B cell (primary cell): ENCODE results near the gene CXCL3. TPM values are rescaled to one million over a fixed set of nuclear protein-coding genes. Genes with fewer than 3 reads are reported as not detected.

Experiments
- ATAC-seq: fragments of 200-7000 bp; cut with Tn5 transposase; one replicate; pipeline ENCODE4 v1.10.0; 2021; ENCODE audit warnings: low read depth, mild to moderate bottlenecking, moderate number of reproducible peaks, moderate library complexity
- CTCF ChIA-PET: fragments of 350-600 bp; sonication (Branson Sonifier 250); formaldehyde crosslinking; loops from one replicate; lab custom pipeline; 2021; ENCODE audit warnings: antibody characterized with exemption, inconsistent platforms; lab: Charles Lee
- POLR2A ChIA-PET: fragments of 350-600 bp; sonication (Branson Sonifier 250); formaldehyde crosslinking; loops from one replicate; lab custom pipeline; 2021; ENCODE audit warnings: antibody characterized with exemption; lab: Charles Lee
- DNase-seq: peaks from one replicate; pipeline ENCODE4 v3.0.0; 2013
- H2AFZ ChIP-seq: 2 replicates; pipeline ENCODE4 v1.6.1; 2012; ENCODE audit warnings: mild to moderate bottlenecking, low read depth, low read length; ENCODE audit not compliant: insufficient read depth, poor library complexity, severe bottlenecking
- H3K27ac ChIP-seq, 2 donors: 1 replicate in 1 of 2; 2 replicates in 1 of 2; pipeline ENCODE4 v1.5.1; 2012 to 2013; ENCODE audit warnings: low read length in 2 of 2, mild to moderate bottlenecking in 2 of 2, moderate library complexity in 1 of 2
- H3K27me3 ChIP-seq, 4 experiments: fragments of 200-600 bp in 1 of 4; sonication (generic) in 1 of 4; replicated peaks in 1 of 4; 1 replicate in 2 of 4; 2 replicates in 2 of 4; pipeline versions ENCODE4 v1.6.1 to v1.7.0; 2013 to 2016; ENCODE audit warnings: low read length in 3 of 4, mild to moderate bottlenecking in 2 of 4, mixed read lengths in 1 of 4, moderate library complexity in 1 of 4; ENCODE audit not compliant: insufficient read depth in 4 of 4, control insufficient read depth in 3 of 4; ENCODE audit errors: control extremely low read depth in 1 of 4
- H3K36me3 ChIP-seq, 2 experiments: replicated peaks in 1 of 2; 1 replicate in 1 of 2; 2 replicates in 1 of 2; pipeline versions ENCODE4 v1.6.1 to v1.7.1; 2013; ENCODE audit warnings: low read length in 1 of 2; ENCODE audit not compliant: insufficient read depth in 2 of 2, control insufficient read depth in 1 of 2; ENCODE audit errors: control extremely low read depth in 1 of 2, extremely low read depth in 1 of 2
- H3K4me1 ChIP-seq, 2 donors: fragments of 200-600 bp in 1 of 2; sonication (generic) in 1 of 2; 1 replicate in 1 of 2; 2 replicates in 1 of 2; pipeline versions ENCODE4 v1.5.1 to v1.6.1; 2013 to 2017; ENCODE audit warnings: low read length in 2 of 2; ENCODE audit not compliant: control insufficient read depth in 2 of 2, insufficient read depth in 2 of 2
- H3K4me2 ChIP-seq: replicated peaks from 2 replicates; pipeline ENCODE3; 2012; ENCODE audit warnings: mild to moderate bottlenecking, low read depth, low read length; ENCODE audit not compliant: poor library complexity, severe bottlenecking
- H3K4me3 ChIP-seq, 5 experiments: fragments of 200-600 bp in 1 of 5; sonication (generic) in 1 of 5; 1 replicate in 3 of 5; 2 replicates in 2 of 5; pipeline versions ENCODE4 v1.5.1 to v1.7.0; 2011 to 2016; ENCODE audit warnings: low read length in 4 of 5, mild to moderate bottlenecking in 4 of 5, low read depth in 2 of 5, control low read depth in 1 of 5, moderate library complexity in 1 of 5; ENCODE audit not compliant: insufficient read depth in 1 of 5; ENCODE audit errors: control extremely low read depth in 1 of 5, extremely low read depth in 1 of 5
- H3K79me2 ChIP-seq: fragments of 200-600 bp; sonication (generic); one replicate; pipeline ENCODE4 v1.6.0; 2016; ENCODE audit warnings: low read length; ENCODE audit not compliant: control insufficient read depth, insufficient read depth
- H3K9ac ChIP-seq: fragments of 200-600 bp; sonication (generic); 2 replicates; pipeline ENCODE4 v1.6.1; 2017; ENCODE audit warnings: mild to moderate bottlenecking, low read length, moderate library complexity
- H3K9me3 ChIP-seq, 3 donors: one replicate each; pipeline versions ENCODE4 v1.6.1 to v1.7.1; 2013; ENCODE audit warnings: low read length in 2 of 3; ENCODE audit not compliant: control insufficient read depth in 2 of 3, insufficient read depth in 1 of 3; ENCODE audit errors: control extremely low read depth in 1 of 3
- H4K20me1 ChIP-seq: 2 replicates; pipeline ENCODE4 v1.6.0; 2012; ENCODE audit warnings: mild to moderate bottlenecking, low read length; ENCODE audit not compliant: insufficient read depth, control insufficient read depth, poor library complexity, severe bottlenecking
- H3K27ac Mint-ChIP-seq: one replicate; pipeline ENCODE4 v1.8.0; 2021; ENCODE audit warnings: mixed read lengths
- H3K27me3 Mint-ChIP-seq: one replicate; pipeline ENCODE4 v1.8.0; 2021; ENCODE audit warnings: mixed read lengths
- H3K4me1 Mint-ChIP-seq: one replicate; pipeline ENCODE4 v1.8.0; 2021; ENCODE audit warnings: mixed read lengths
- H3K4me3 Mint-ChIP-seq: one replicate; pipeline ENCODE4 v1.8.0; 2021; ENCODE audit warnings: mixed read lengths
- H3K9me3 Mint-ChIP-seq: one replicate; pipeline ENCODE4 v1.8.0; 2022; ENCODE audit warnings: mixed read lengths; ENCODE audit not compliant: insufficient read depth
- EZH2 ChIP-seq: IDR thresholded peaks from 2 replicates; pipeline ENCODE4 v1.6.1; 2012; ENCODE audit warnings: borderline replicate concordance, low read depth, mild to moderate bottlenecking, moderate library complexity, low read length; ENCODE audit not compliant: insufficient read depth, poor library complexity, severe bottlenecking
- WGBS: methylation state at CpG from one replicate; pipeline ENCODE4 v1.1.5; 2013; ENCODE audit warnings: missing lambda C conversion rate; ENCODE audit not compliant: insufficient coverage; 5-methylcytosine and 5-hydroxymethylcytosine counted together
- intact Hi-C: fragments of 100-400 bp; cut with micrococcal nuclease; formaldehyde crosslinking; loops from one replicate; pipeline ENCODE4 v1.10.0; 2022
- polyA plus RNA-seq: library from polyadenylated mRNA; depleted of rRNA; stranded (reverse); fragments of >200 nt; gene quantifications from 2 replicates; pipeline ENCODE4 v1.2.3, GENCODE V29; 2012
- total RNA-seq, 2 donors: library from RNA; stranded (reverse); fragments of 120-200 nt in 1 of 2; gene quantifications; 1 replicate in 1 of 2; 2 replicates in 1 of 2; pipeline versions ENCODE4 v1.2.3 to v1.2.4, GENCODE V29; 2013 to 2022
- TF ChIP-seq, protein P1 (sequence below): fragments of 200-600 bp; IDR thresholded peaks from one replicate; pipeline ENCODE4 v1.8.0; 2022; ENCODE audit warnings: antibody characterized with exemption, mild to moderate bottlenecking

The CXCL3 gene
- total and polyA plus RNA-seq, 2 donors (not counting 1 experiment from before 2014, with no cell fraction given): not detected

GRCh38 chr4:74058048-74058651, 19.7 kb upstream of the CXCL3 start:
- TF ChIP-seq, protein P1, sequence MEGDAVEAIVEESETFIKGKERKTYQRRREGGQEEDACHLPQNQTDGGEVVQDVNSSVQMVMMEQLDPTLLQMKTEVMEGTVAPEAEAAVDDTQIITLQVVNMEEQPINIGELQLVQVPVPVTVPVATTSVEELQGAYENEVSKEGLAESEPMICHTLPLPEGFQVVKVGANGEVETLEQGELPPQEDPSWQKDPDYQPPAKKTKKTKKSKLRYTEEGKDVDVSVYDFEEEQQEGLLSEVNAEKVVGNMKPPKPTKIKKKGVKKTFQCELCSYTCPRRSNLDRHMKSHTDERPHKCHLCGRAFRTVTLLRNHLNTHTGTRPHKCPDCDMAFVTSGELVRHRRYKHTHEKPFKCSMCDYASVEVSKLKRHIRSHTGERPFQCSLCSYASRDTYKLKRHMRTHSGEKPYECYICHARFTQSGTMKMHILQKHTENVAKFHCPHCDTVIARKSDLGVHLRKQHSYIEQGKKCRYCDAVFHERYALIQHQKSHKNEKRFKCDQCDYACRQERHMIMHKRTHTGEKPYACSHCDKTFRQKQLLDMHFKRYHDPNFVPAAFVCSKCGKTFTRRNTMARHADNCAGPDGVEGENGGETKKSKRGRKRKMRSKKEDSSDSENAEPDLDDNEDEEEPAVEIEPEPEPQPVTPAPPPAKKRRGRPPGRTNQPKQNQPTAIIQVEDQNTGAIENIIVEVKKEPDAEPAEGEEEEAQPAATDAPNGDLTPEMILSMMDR: no peak
- TF ChIP-seq EZH2: no peak
- no peaks in the 10 kb centered on the region for H3K36me3 ChIP-seq
- Mint-ChIP-seq H3K9me3 (no peaks in the 10 kb centered on the region), H3K27ac (no peak overlapping the region), H3K4me1 (no peaks in the 10 kb centered on the region), H3K27me3 (peaks cover 13% of the 10 kb centered on the region), H3K4me3 (no peak overlapping the region)
- no peak overlapping the region for H2AFZ ChIP-seq
- H3K4me3 ChIP-seq: no peak overlapping the region
- H3K4me2 ChIP-seq: no peak overlapping the region
- no CpG with 5 or more reads among the region's 4 CpGs for WGBS
- H3K27me3 ChIP-seq: no peaks in the 10 kb centered on the region
- no peak overlapping the region for H3K9ac ChIP-seq
- no peaks in the 10 kb centered on the region for H3K4me1 ChIP-seq
- no peaks in the 10 kb centered on the region for H3K79me2 ChIP-seq
- no peak for DNase-seq
- no peaks in the 10 kb centered on the region for H4K20me1 ChIP-seq
- ATAC-seq: no peak
- H3K9me3 ChIP-seq: no peaks in the 10 kb centered on the region
- H3K27ac ChIP-seq: no peak overlapping the region
- ChIA-PET POLR2A (no interaction called here), CTCF (no interaction called here)
- intact Hi-C loops: no loop called here

DNA sequence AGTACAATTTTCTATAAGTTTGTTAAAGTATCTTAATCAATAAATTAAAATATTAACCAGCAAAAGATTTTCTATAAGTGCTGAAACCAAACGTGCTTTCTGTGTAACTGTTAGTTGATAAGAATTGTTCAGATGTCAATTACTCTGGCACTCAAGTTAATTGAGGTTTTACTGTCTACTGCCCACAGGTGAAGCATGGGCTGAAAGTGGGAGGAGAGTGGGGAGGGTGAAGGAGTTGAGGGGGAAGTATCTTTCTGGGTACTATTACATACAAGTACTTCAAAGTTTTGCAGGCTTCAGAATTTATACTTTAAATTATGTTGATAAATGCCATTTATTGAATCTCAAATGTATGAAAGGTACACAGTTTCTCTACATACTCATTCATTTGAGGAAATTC, 19.1 kb upstream of the CXCL3 start:
- WGBS: no CpG with 5 or more reads among the region's 1 CpG
- H3K4me2 ChIP-seq: no peak overlapping the region

More for the DNA sequence above, 19.1 kb upstream of the CXCL3 start:
- POLR2A ChIA-PET: no interaction called here
- no peak overlapping the region for H3K27ac Mint-ChIP-seq
- ATAC-seq (no peak), DNase-seq (no peak)
- Histone ChIP-seq H2AFZ (no peak overlapping the region), H3K4me3 (no peak overlapping the region), H3K9ac (no peak overlapping the region), H3K9me3 (no peaks in the 10 kb centered on the region), H3K4me1 (no peaks in the 10 kb centered on the region), H3K36me3 (no peaks in the 10 kb centered on the region), H3K79me2 (no peaks in the 10 kb centered on the region), H3K27me3 (no peaks in the 10 kb centered on the region), H3K27ac (no peak overlapping the region), H4K20me1 (no peaks in the 10 kb centered on the region)
- no peaks in the 10 kb centered on the region for H3K4me1 Mint-ChIP-seq
- CTCF ChIA-PET: no interaction called here
- TF ChIP-seq, protein P1: no peak
- no peak for TF ChIP-seq EZH2
- H3K9me3 Mint-ChIP-seq: no peaks in the 10 kb centered on the region
- intact Hi-C loops: no loop called here
- H3K4me3 Mint-ChIP-seq: no peak overlapping the region
- H3K27me3 Mint-ChIP-seq: peaks cover 13% of the 10 kb centered on the region
